NCI-H345 treated with DMSO at 0.1 percent for 48 hours (cell line): ENCODE results near the gene METTL22.

ENCODE experiments used
- DNase-seq: peaks from one replicate; lab custom pipeline; 2025; ENCODE audit not compliant: unreplicated experiment; lab: John Stamatoyannopoulos, UW

METTL22 gene

DNA sequence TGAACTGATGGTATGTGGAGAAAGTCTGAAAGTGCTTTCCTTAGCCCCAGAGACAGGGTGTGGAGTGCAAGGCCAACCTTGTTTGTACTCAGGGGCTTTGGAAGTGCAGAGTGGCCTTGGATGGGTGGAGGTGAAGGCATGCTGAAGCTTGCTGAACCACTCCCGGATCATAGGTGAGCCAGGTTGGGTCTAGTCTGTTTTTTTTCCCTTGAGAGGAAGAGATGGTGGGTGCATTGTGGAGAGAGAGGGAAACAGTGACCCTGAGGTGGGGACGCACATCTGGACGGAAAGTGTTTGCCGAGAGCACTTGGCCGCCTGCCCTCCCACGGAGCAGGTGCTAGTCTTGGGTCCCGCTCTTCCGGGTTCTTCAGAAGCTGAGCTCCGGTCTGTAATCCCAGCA lies 65.4 kb downstream of the METTL22 start:
- DNase-seq: no peak

DNA sequence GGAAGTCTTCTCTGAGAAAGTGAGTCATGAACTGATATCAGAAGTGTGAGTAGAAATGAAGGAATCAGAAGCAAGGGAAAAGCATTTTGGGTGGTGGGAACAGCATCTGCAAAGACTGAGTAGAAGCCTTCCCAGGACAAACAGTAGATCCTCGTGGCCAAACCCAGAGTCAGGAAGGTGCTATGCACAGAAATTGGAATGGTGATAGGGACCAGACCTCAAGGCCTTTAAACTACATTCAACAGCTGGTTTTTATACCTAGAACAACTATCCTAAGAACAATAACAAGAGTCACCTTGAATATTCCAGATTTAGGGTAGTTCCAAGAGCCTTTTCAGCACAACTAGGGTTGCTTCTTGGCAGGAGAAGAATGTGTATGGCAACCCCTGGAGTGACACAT lies 68.2 kb downstream of the METTL22 start:
- no peak for DNase-seq

DNA sequence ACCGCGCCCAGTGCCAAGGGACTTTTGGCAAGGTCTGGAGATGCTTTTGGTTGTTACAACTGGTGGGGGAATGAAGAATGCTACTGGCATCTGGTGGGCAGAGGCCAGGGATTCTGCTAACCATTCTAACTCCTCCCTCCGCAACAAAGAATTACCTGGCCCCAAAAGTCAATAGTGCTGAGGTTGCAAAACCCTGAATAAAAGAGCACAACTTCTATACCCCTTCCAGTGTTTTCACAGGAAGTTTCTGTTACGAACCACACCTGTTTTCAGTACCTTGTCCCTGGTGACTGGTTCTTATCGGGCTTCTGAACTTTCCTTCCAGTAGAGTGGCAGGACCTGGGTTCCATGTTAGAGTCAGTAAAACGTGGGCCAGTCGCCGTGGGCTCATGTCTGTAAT lies 70.2 kb downstream of the METTL22 start:
- DNase-seq: no peak

DNA sequence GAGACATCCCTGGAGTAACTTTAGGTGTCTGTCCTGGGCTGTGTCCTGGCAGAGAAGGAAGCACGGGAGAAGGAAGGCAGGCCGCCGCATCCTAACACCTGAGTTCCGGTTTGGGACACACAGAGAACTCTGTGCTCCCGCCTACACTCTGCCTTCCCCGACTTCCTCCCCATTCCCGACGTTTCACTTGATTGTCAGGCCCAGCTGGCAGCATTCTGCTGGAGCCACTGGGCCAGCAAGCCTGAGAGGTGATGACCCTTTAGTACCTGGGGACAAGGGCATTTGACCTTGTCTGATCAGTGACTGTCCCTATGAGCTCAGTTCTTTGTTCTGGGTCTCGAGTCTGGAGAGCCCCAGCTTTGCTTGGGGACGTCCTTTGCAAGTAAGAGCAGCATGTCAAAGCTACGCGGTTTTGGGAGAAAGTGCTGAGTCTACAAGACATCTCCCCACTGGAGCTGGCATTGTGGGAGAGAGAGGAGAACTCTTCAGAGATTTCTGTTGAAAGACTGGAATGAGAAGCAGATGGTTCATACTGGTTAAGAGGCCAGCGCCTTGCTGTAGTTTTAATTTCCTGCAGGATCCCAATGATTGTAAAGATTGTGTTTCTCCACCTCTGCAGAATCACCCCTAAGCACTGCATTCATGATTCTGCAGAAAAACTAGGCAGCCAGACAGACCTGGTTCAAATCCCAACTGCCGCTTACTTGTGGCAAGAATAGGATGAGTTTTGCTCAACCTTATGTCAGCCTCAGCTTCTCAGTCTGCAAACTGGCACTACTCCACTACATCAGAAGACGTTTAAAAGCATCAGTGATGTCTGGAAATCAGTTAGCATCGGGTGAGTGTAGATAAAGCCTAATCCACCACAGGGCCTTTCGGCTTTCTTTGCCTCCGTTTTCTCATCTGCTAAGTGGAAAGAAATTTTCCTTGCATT lies 73.6 kb downstream of the METTL22 start:
- no peak for DNase-seq

DNA sequence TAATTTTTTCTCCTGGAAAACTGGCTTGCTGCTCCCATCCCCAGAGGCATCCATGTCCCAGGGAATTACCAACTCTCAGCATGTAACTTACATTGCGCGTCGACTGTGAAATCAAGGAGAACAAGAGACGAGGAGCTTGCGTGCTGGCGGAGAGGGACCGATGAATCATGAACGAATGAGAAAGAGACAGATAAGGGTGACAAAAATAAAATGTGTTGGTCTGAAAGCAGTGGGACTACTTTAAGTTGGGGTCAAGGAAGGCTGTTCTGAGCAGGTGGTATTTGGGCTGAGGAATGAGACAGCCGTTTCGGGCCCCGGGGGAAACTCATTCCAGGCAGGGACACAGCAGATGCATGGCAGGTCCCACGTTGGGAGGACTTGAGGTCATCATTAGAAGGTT lies 75.4 kb downstream of the METTL22 start:
- no peak for DNase-seq

DNA sequence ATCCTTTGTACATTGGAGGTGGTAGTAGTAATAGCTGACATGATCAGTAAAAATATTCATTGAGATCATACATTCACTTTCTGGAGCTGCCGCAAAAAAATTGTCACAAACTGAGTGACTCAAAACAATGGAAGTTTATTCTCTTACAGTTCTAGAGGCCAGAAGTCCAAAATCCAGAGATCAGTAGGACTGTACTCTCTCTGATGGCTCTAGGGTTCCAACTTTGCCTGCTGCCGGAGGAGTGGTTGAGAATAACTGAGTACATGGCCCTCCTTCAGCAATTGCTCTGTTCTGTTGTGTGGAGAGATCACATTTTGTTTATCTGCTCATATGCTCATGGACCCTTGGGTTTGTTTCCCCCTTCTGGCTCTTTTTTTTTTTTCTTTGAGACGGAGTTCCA lies 76.5 kb downstream of the METTL22 start:
- DNase-seq: no peak
